ENCODE data around the gene MS4A6E.

The MS4A6E gene

DNA sequence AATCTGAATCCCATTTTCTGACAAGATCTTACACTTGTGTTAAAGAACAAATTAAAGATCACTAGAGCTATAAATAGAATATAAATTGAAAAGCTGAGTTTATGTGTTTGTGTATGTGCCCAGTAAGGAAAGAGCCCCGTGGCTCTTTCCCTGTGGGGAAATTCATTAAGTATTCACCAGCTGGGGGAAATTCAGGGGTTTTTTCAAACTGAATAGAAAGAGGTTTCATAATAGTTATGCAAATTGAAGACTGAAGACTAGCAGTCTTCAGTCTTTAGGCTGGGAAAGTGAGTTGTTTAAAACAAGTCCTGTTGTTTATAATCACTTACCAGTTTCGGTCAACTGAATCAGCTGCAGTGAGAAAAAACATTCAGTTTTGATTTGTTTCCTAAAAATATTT is 40.0 kb downstream of the MS4A6E start:
- FAIRE-seq (no peak), DNase-seq (ENCODE audit: insufficient read length, low spot score) (no peak)
- no peak for TF ChIP-seq CTCF (IDR thresholded peaks at IDR 0.05; ENCODE audit: insufficient read depth, missing control alignments)

- FAIRE-seq (no peak), DNase-seq (ENCODE audit: insufficient read length, low spot score) (no peak)
- no peak for TF ChIP-seq CTCF (IDR thresholded peaks at IDR 0.05; ENCODE audit: insufficient read depth, missing control alignments)
Observed at GRCh38 chr11:60367896-60368295, 40.8 kb downstream of the MS4A6E start.

GRCh38 chr11:60370252-60370810 is 43.3 kb downstream of the MS4A6E start:
- TF ChIP-seq CTCF (IDR thresholded peaks at IDR 0.05; ENCODE audit: insufficient read depth, missing control alignments): no peak
- FAIRE-seq (no peak), DNase-seq (ENCODE audit: insufficient read length, low spot score) (no peak)

GRCh38 chr11:60370811-60371298 is 43.8 kb downstream of the MS4A6E start:
- FAIRE-seq: no peak
- no peak for DNase-seq (ENCODE audit: insufficient read length, low spot score)
- TF ChIP-seq CTCF (IDR thresholded peaks at IDR 0.05; ENCODE audit: insufficient read depth, missing control alignments): no peak

GRCh38 chr11:60371386-60371785 is 44.3 kb downstream of the MS4A6E start:
- TF ChIP-seq CTCF (IDR thresholded peaks at IDR 0.05; ENCODE audit: insufficient read depth, missing control alignments): no peak
- no peak for DNase-seq (ENCODE audit: insufficient read length, low spot score)
- no peak for FAIRE-seq

GRCh38 chr11:60371854-60372253 is 44.8 kb downstream of the MS4A6E start:
- no peak for FAIRE-seq
- no peak for DNase-seq (ENCODE audit: insufficient read length, low spot score)
- no peak for TF ChIP-seq CTCF (IDR thresholded peaks at IDR 0.05; ENCODE audit: insufficient read depth, missing control alignments)

- peak; percentile 53 for FAIRE-seq
- DNase-seq (ENCODE audit: insufficient read length, low spot score): no peak
- TF ChIP-seq CTCF (IDR thresholded peaks at IDR 0.05; ENCODE audit: insufficient read depth, missing control alignments): no peak
Observed at GRCh38 chr11:60372767-60373166, 45.7 kb downstream of the MS4A6E start.

Data from D721Med (cell line).